Measurements from ENCODE around the gene PAQR5.
"Not testable (repeated sequence)": the region's sequence is repeated elsewhere in the genome, so short reads cannot be mapped to it uniquely, and the experiment has no call there.

Gene PAQR5

DNA sequence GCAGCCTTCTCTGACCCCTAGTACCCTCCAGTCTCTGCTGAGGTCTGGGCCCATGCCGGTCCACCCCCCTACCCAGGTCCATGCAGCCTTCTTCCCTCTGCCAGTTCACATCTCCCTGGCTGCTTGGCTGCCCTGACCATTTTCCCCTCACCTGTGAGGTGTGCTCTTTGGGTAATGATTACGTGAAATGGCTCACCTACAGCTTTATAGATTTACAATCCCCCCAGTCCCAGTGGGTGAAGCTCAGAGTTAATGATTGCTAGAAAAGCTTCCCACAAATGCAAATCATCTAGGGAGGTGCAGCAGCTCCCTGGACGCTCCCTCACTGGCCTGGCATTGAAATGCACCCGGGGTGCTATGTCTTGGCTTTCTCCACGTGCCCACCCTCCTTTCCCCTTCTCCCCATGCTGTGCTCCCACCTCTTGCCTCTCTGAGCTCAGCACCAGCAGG, 18.7 kb downstream of the PAQR5 start:
- no peak overlapping the region for H3K9ac ChIP-seq (ENCODE audit: low read depth, low read length)
- peaks cover 6% of the 10 kb centered on the region; the same call in 1 of the 2 replicates for H3K4me1 ChIP-seq (ENCODE audit: insufficient read depth, low read length)

DNA sequence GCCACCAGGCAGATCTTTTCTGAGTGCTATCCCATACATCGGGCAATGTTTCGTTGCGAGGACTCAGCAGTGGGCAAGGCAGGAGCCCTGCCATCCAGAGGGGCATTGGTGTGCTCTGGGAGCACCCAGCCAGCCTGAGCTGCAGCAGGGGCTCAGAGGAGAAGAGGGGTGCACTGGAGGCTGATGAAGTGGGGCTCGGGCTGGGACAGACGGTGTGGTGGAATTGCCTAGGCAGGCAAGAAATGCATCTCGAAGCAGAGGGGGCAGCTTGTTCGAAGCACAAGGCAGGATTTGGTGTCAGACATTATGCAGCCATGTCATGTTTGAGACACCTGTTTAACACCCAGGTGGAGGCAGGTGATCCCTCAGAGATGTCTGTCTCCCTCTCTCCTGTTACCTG, 19.3 kb downstream of the PAQR5 start:
- no peaks in the 10 kb centered on the region for H3K36me3 ChIP-seq (ENCODE audit: insufficient read depth, low read length)
- H3K4me1 ChIP-seq (ENCODE audit: insufficient read depth, low read length), result peaks cover 6% of the 10 kb centered on the region; the same call in 1 of the 2 replicates
- no peaks in the 10 kb centered on the region for H3K9me3 ChIP-seq (ENCODE audit: control insufficient read depth, insufficient read depth, low read length)
- no peak overlapping the region for H3K9ac ChIP-seq (ENCODE audit: low read depth, low read length)

More for the DNA sequence above, 18.7 kb downstream of the PAQR5 start:
- Histone ChIP-seq H3K36me3 (ENCODE audit: insufficient read depth, low read length) (no peaks in the 10 kb centered on the region), H3K9me3 (ENCODE audit: control insufficient read depth, insufficient read depth, low read length) (no peaks in the 10 kb centered on the region)

GRCh38 chr15:69319384-69320375, 21.0 kb downstream of the PAQR5 start:
- Histone ChIP-seq H3K4me1 (ENCODE audit: insufficient read depth, low read length) (peaks cover 4% of the 10 kb centered on the region; the same call in 1 of the 2 replicates), H3K9ac (ENCODE audit: low read depth, low read length) (no peak overlapping the region), H3K36me3 (ENCODE audit: insufficient read depth, low read length) (no peaks in the 10 kb centered on the region), H3K9me3 (ENCODE audit: control insufficient read depth, insufficient read depth, low read length) (no peaks in the 10 kb centered on the region)

DNA sequence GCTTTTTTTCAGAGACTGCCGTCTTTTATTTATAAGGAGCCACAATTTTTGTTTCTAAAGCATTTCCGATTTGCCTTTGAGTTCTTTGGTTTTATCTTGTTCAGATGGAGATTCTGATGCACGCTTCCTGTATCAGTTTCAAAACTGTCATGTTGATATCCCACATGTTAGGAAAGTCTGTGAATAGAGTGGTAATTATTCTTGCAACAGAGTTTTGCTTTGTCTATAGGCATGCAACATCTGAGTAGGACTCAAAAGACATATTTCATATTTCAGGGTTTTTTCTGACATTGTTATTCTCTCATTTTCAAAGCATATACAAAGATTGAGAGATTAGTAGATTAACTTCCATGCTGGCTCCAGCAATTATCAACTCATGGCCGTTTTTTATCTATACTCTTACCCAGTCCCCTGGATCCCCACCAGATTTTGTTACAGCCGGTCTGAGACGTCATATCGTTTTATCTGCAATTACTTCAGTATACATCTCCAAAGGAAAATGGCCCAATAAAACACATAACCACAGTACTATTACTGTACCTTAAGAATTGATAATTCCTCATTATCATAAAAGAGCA, 22.4 kb downstream of the PAQR5 start:
- Histone ChIP-seq H3K9ac (ENCODE audit: low read depth, low read length) (no peak overlapping the region), H3K36me3 (ENCODE audit: insufficient read depth, low read length) (no peaks in the 10 kb centered on the region), H3K9me3 (ENCODE audit: control insufficient read depth, insufficient read depth, low read length) (no peaks in the 10 kb centered on the region), H3K4me1 (ENCODE audit: insufficient read depth, low read length) (no peaks in the 10 kb centered on the region)

GRCh38 chr15:69323893-69324430, 25.2 kb downstream of the PAQR5 start:
- H3K9me3 ChIP-seq (ENCODE audit: control insufficient read depth, insufficient read depth, low read length), result no peaks in the 10 kb centered on the region
- no peaks in the 10 kb centered on the region for H3K4me1 ChIP-seq (ENCODE audit: insufficient read depth, low read length)
- H3K36me3 ChIP-seq (ENCODE audit: insufficient read depth, low read length), result no peaks in the 10 kb centered on the region
- H3K9ac ChIP-seq (ENCODE audit: low read depth, low read length), result no peak overlapping the region

- Histone ChIP-seq H3K9ac (ENCODE audit: low read depth, low read length) (no peak overlapping the region), H3K9me3 (ENCODE audit: control insufficient read depth, insufficient read depth, low read length) (no peaks in the 10 kb centered on the region), H3K36me3 (ENCODE audit: insufficient read depth, low read length) (no peaks in the 10 kb centered on the region), H3K4me1 (ENCODE audit: insufficient read depth, low read length) (no peaks in the 10 kb centered on the region)
Observed at GRCh38 chr15:69324565-69324964, 25.9 kb downstream of the PAQR5 start.

DNA sequence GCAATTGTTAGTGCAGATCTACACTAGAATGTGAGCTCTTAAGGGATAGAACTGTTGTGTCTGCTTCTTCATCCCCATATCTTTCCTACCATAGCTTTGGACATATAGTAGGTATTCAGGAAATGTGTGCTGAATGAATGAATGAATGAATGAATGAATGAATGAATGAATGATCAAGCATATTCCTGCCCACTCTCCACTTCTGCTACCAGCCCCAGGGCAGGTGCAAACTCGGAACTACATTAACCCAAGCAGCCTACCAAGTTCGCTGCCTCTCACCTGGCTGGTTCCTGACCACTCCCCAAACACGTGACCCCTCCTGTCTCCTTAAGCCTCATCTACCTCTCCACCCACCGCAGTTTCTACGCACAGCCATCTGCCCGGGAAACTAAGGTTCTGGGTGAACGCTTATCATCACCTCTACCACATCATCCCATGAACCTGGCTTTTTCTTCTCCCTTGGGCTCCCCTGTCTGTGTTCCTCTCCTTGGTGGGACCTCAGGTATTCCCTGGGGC, 26.8 kb downstream of the PAQR5 start:
- Histone ChIP-seq H3K36me3 (ENCODE audit: insufficient read depth, low read length) (no peaks in the 10 kb centered on the region), H3K9me3 (ENCODE audit: control insufficient read depth, insufficient read depth, low read length) (no peaks in the 10 kb centered on the region), H3K9ac (ENCODE audit: low read depth, low read length) (no peak overlapping the region), H3K4me1 (ENCODE audit: insufficient read depth, low read length) (no peaks in the 10 kb centered on the region)

- H3K4me1 ChIP-seq (ENCODE audit: insufficient read depth, low read length), result 0 out of 2 replicates have a peak, but pooled peaks cover 3% of the 10 kb centered on the region
- no peak overlapping the region for H3K9ac ChIP-seq (ENCODE audit: low read depth, low read length)
- H3K9me3 ChIP-seq (ENCODE audit: control insufficient read depth, insufficient read depth, low read length), result no peaks in the 10 kb centered on the region
- H3K36me3 ChIP-seq (ENCODE audit: insufficient read depth, low read length), result no peaks in the 10 kb centered on the region
Observed at GRCh38 chr15:69328080-69328479, 29.4 kb downstream of the PAQR5 start.

DNA sequence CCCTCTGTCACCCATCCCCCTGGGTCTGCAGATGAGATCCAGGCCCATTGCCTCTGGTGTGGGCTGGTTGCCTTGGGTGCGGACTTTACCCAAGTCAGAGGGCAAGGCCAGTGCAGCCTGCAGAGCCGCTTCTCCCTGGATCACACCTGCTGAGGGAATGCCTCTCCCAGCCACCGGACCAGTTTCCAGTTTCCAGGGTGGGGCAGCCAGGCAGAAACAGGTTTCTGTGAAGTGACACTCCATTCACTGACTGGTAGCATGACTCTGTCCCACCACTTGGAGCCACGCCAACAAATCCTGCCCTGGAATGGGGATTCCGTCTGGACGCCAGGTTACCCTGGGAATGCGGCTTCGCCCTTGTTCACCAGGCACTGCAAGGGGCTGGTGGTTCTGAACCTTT, 30.0 kb downstream of the PAQR5 start:
- Histone ChIP-seq H3K9ac (ENCODE audit: low read depth, low read length) (no peak overlapping the region), H3K9me3 (ENCODE audit: control insufficient read depth, insufficient read depth, low read length) (no peaks in the 10 kb centered on the region), H3K4me1 (ENCODE audit: insufficient read depth, low read length) (0 out of 2 replicates have a peak, but pooled peaks cover 3% of the 10 kb centered on the region), H3K36me3 (ENCODE audit: insufficient read depth, low read length) (no peaks in the 10 kb centered on the region)

GRCh38 chr15:69337138-69337537, 38.4 kb downstream of the PAQR5 start:
- Histone ChIP-seq H3K9ac (ENCODE audit: low read depth, low read length) (no peak overlapping the region), H3K4me1 (ENCODE audit: insufficient read depth, low read length) (0 out of 2 replicates have a peak, but pooled peaks cover 2% of the 10 kb centered on the region), H3K9me3 (ENCODE audit: control insufficient read depth, insufficient read depth, low read length) (peaks cover 6% of the 10 kb centered on the region; the same call in 1 of the 2 replicates), H3K36me3 (ENCODE audit: insufficient read depth, low read length) (no peaks in the 10 kb centered on the region)

- Histone ChIP-seq H3K4me1 (ENCODE audit: insufficient read depth, low read length) (peaks cover 13% of the 10 kb centered on the region), H3K9ac (ENCODE audit: low read depth, low read length) (no peak overlapping the region), H3K9me3 (ENCODE audit: control insufficient read depth, insufficient read depth, low read length) (peaks cover 6% of the 10 kb centered on the region; the same call in 1 of the 2 replicates), H3K36me3 (ENCODE audit: insufficient read depth, low read length) (no peaks in the 10 kb centered on the region)
Observed at GRCh38 chr15:69338535-69339213, 40.0 kb downstream of the PAQR5 start.

DNA sequence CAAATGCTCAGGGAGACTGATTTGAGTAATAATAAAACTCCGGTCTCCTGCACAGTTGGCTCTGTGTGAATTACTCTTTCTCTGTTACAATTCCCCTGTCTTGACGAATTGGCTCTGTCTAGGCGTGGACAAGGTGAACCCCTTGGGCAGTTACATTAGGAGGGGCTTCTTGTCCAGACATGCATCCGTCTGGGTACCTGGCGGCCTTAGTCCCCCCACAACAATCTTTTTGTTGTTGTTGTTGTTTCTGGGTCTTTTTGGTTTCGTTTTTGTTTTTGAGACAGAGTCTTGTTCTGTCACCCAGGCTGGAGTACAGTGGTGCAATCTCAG, 40.5 kb downstream of the PAQR5 start:
- H3K9me3 ChIP-seq (ENCODE audit: control insufficient read depth, insufficient read depth, low read length); H3K36me3 ChIP-seq (ENCODE audit: insufficient read depth, low read length); H3K9ac ChIP-seq (ENCODE audit: low read depth, low read length): not testable (repeated sequence)
- peaks cover 17% of the 10 kb centered on the region for H3K4me1 ChIP-seq (ENCODE audit: insufficient read depth, low read length)

DNA sequence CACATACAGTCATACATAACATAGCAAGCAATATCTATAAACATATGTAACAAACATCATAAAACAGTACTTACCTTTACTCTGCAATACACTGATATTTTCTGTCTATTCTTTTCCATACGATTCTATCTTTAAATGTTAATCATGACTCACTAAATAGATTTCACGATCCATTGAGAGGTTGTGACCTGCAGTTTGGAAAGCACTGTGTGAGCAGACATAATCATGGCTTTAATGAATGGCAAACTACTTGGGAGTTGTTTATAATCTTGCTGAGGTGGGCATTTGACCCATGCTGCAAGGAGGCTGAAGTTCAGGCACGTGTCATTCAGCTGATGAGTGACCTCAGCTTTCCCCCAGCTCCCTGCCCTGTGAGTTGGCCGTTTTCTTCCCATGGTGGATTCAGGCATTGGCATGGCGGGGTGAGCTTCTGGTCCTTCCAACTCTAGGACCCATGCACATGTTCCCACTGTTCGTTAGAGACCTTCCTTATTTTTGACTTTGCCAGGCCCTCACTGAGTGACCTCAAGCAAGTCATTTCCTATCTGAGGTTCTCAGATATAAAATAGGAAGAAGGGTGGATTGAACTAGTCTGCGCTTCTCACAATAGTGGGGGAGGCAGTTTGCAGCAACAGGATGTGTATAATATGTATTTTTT, 41.7 kb downstream of the PAQR5 start:
- no peaks in the 10 kb centered on the region for H3K36me3 ChIP-seq (ENCODE audit: insufficient read depth, low read length)
- peaks cover 6% of the 10 kb centered on the region; the same call in 1 of the 2 replicates for H3K9me3 ChIP-seq (ENCODE audit: control insufficient read depth, insufficient read depth, low read length)
- no peak overlapping the region for H3K9ac ChIP-seq (ENCODE audit: low read depth, low read length)
- peaks cover 19% of the 10 kb centered on the region for H3K4me1 ChIP-seq (ENCODE audit: insufficient read depth, low read length)
